ENCODE results near the gene SLC4A8. TPM values are rescaled to one million over a fixed set of nuclear protein-coding genes. Genes with fewer than 3 reads are reported as not detected.

The SLC4A8 gene
- total and polyA plus RNA-seq, 8 donors, result 0.29 to 9.7 (median 0.97) TPM

DNA sequence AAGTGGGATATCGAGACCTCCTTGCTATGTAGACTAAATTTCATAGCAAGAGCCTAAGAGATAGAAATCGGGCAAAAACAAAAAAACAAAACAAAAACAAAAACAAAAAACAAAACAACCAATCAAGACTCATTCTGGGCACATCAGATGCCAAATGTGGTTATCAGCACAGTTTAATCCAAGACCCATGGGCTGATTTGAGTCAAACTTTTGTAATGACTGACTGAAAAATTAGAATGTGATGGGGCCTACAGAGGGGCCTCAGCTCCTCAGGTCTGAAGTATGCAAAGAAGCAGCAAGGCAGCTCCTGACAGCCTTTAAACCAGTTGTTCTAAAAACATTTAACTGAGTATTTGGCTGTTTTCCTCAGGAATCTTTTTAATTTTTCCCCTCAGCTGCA lies 49.3 kb downstream of the SLC4A8 start:
- H3K27ac ChIP-seq, result no peak overlapping the region
- H3K4me3 ChIP-seq, result no peak overlapping the region
- no peaks in the 10 kb centered on the region for H3K27me3 ChIP-seq
- TF ChIP-seq POLR2AphosphoS5 (IDR thresholded peaks at IDR 0.05) (no peak), POLR2A (IDR thresholded peaks at IDR 0.05) (no peak), EP300 (IDR thresholded peaks at IDR 0.05) (no peak)
- TF ChIP-seq, protein P1, sequence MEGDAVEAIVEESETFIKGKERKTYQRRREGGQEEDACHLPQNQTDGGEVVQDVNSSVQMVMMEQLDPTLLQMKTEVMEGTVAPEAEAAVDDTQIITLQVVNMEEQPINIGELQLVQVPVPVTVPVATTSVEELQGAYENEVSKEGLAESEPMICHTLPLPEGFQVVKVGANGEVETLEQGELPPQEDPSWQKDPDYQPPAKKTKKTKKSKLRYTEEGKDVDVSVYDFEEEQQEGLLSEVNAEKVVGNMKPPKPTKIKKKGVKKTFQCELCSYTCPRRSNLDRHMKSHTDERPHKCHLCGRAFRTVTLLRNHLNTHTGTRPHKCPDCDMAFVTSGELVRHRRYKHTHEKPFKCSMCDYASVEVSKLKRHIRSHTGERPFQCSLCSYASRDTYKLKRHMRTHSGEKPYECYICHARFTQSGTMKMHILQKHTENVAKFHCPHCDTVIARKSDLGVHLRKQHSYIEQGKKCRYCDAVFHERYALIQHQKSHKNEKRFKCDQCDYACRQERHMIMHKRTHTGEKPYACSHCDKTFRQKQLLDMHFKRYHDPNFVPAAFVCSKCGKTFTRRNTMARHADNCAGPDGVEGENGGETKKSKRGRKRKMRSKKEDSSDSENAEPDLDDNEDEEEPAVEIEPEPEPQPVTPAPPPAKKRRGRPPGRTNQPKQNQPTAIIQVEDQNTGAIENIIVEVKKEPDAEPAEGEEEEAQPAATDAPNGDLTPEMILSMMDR (IDR thresholded peaks at IDR 0.05), result no peak
- intact Hi-C loops (cut with DNase I; ENCODE audit: low total_unique reads), result no loop called here
- DNase-seq, result no peak
- H3K36me3 ChIP-seq, result no peaks in the 10 kb centered on the region
- H3K4me1 ChIP-seq, result peaks cover 0 to 5% (median 0%) of the 10 kb centered on the region in 4 donors
- no peaks in the 10 kb centered on the region for H3K9me3 ChIP-seq
- 88 to 97% (median 92%) methylated on average over 2 of the region's 2 CpGs for WGBS, 5 donors

DNA sequence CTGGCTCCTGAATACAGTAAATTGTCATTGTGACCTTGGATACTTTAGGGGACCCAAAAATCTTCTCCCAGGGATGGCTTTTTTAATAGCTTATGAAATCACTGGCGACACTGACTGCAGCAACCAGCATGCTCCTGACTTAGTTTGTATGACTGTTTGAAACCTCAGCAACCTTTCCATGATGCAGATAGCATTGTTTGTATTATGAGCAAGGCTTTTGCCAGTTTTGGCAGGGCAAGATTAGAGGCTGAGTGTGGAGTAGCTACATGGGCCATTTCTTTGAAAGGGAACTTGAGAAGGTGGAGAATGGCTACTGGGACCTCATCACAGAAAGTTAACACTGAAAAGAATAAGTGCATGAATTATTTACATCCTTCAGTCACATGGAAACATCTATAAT lies 50.9 kb downstream of the SLC4A8 start:
- TF ChIP-seq POLR2AphosphoS5 (IDR thresholded peaks at IDR 0.05) (peak in 1 of 3 donors; percentile 66), POLR2A (IDR thresholded peaks at IDR 0.05) (no peak)
- WGBS, 5 donors, result 37 to 69% (median 47%) methylated on average over 1 of the region's 1 CpG
- intact Hi-C loops (cut with DNase I; ENCODE audit: low total_unique reads), result no loop called here
- Histone ChIP-seq H3K36me3 (no peaks in the 10 kb centered on the region), H3K4me1 (peaks cover 0 to 5% (median 0%) of the 10 kb centered on the region in 4 donors), H3K27ac (no peak overlapping the region), H3K9me3 (no peaks in the 10 kb centered on the region), H3K4me3 (no peak overlapping the region), H3K27me3 (no peaks in the 10 kb centered on the region)
- DNase-seq, result peak; percentile 56 to 70

DNA sequence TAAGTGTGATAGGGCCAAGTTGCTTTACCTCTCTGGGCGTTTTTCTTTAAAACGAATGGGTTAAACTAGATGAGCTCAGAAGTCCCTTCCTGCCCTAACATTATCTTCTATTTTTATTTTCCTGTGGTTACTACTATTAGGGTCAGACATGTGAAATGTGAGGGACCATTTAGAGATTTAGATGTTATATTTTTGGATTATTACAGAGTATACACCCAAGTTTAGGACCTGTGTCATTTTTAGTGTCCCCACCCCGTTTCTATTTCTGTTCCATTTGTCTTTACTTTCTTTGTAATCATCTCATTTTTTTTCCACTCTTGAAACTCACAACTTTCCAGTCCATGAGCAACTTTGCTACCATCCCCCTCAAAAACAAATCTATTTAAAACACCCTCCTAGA lies 56.3 kb downstream of the SLC4A8 start:
- intact Hi-C loops (cut with DNase I; ENCODE audit: low total_unique reads), result no loop called here
- 78 to 84% (median 81%) methylated on average over 3 of the region's 3 CpGs for WGBS, 5 donors
- Histone ChIP-seq H3K27me3 (no peaks in the 10 kb centered on the region), H3K36me3 (no peaks in the 10 kb centered on the region), H3K4me1 (no peaks in the 10 kb centered on the region), H3K9me3 (no peaks in the 10 kb centered on the region), H3K27ac (no peak overlapping the region), H3K4me3 (no peak overlapping the region)
- DNase-seq, result no peak
- TF ChIP-seq, protein P1 (IDR thresholded peaks at IDR 0.05), result no peak
- TF ChIP-seq POLR2A (IDR thresholded peaks at IDR 0.05), result no peak
- no peak for TF ChIP-seq EP300 (IDR thresholded peaks at IDR 0.05)
- no peak for TF ChIP-seq POLR2AphosphoS5 (IDR thresholded peaks at IDR 0.05)

DNA sequence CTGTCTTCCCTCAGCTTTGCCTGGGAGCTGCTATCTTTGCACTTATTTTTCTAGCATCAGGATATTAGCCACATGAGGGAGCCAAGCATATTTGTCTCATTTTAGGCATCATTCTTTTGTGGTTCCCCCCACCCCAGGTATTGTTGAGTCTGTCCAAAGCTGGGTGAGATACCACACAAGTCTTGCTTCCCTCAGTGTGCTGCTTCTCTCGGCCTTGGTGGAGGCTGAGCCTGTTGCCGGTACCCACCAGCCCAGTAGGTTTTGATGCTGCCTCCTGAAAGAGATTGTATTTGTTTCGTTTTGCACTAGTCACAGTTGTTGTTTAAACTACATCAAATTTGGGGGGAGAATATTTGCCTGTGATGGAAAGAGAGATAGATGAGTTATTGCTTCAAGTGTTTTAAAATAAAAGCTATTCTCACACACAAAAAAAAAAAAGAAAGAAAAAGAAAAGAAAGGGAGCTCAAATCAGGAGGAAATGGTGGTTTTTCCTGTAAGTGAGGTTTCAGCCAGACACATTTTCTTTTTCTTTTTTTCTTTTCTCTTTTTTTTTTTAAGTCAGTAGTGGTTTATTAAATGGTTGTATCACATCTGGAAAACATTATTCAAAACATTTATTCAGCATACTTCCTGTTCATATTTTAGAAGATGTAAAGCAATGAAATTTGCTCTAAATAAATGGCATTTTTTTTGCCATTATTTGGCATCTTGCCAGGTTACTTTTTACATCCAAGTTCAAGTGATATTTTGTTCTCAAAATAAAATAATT lies 58.5 kb downstream of the SLC4A8 start:
- Histone ChIP-seq H3K4me3 (no peak overlapping the region), H3K27me3 (no peaks in the 10 kb centered on the region), H3K4me1 (no peaks in the 10 kb centered on the region), H3K27ac (no peak overlapping the region), H3K36me3 (no peaks in the 10 kb centered on the region), H3K9me3 (no peaks in the 10 kb centered on the region)
- 63 to 83% (median 72%) methylated on average over 3 of the region's 3 CpGs for WGBS, 5 donors
- DNase-seq, result peak in 1 of 2 donors; percentile 38
- intact Hi-C loops (cut with DNase I; ENCODE audit: low total_unique reads), result no loop called here
- TF ChIP-seq POLR2AphosphoS5 (IDR thresholded peaks at IDR 0.05) (no peak), POLR2A (IDR thresholded peaks at IDR 0.05) (no peak), EP300 (IDR thresholded peaks at IDR 0.05) (no peak)
- TF ChIP-seq, protein P1 (IDR thresholded peaks at IDR 0.05), result no peak

DNA sequence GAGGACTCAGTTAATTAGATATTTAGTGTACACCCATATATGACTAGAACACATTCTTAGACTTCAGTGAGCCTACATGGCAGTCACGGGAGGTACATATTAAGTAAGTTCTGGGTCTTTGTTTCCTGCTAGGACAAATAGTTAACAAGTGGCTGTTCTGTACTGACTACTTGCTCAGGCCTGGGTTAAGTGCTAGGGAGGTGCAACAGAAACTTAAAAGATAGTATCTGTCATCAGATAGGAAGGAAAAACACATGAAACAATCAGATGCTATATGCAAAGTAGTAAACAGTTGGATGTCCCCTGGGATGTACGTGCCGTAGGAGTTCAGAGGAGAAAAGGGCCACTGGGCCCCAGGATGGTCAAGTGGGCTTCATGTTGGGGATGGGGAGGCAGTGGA lies 59.5 kb downstream of the SLC4A8 start:
- Histone ChIP-seq H3K4me1 (no peaks in the 10 kb centered on the region), H3K36me3 (no peaks in the 10 kb centered on the region), H3K27me3 (no peaks in the 10 kb centered on the region), H3K9me3 (no peaks in the 10 kb centered on the region), H3K4me3 (no peak overlapping the region), H3K27ac (no peak overlapping the region)
- TF ChIP-seq POLR2A (IDR thresholded peaks at IDR 0.05) (no peak), POLR2AphosphoS5 (IDR thresholded peaks at IDR 0.05) (no peak), EP300 (IDR thresholded peaks at IDR 0.05) (no peak)
- TF ChIP-seq, protein P1 (IDR thresholded peaks at IDR 0.05), result no peak
- no peak for DNase-seq
- intact Hi-C loops (cut with DNase I; ENCODE audit: low total_unique reads), result no loop called here
- WGBS, 5 donors, result 93 to 97% (median 95%) methylated on average over 3 of the region's 3 CpGs
